HEK293 (cell line): ENCODE data around the gene SLC6A13.

ENCODE experiments used
- CTCF ChIA-PET: fragments of 350-600 bp; formaldehyde crosslinking; extraction: SDS; loops from one replicate; lab custom pipeline; 2021; ENCODE audit warnings: antibody characterized with exemption; lab: Yijun Ruan, JAX
- POLR2A ChIA-PET: fragments of 300-600 bp; formaldehyde crosslinking; extraction: SDS; loops from one replicate; lab custom pipeline; 2020; ENCODE audit warnings: antibody characterized with exemption, inconsistent platforms; lab: Yijun Ruan, JAX
- H3K27ac ChIP-seq: fragments of 200-500 bp; sonication (Bioruptor generic); 2 replicates; pipeline ENCODE4 v1.5.1; 2014; ENCODE audit warnings: low read depth, low read length, control low read depth, inconsistent platforms; ENCODE audit errors: extremely low read depth
- H3K36me3 ChIP-seq, 2 experiments: fragments of 200-500 bp in 1 of 2; sonication (Bioruptor generic) in 1 of 2; 1 replicate in 1 of 2; 2 replicates in 1 of 2; pipeline ENCODE4 v1.5.1; 2014 to 2017; ENCODE audit warnings: inconsistent platforms in 2 of 2, low read length in 2 of 2; ENCODE audit not compliant: control insufficient read depth in 2 of 2, insufficient read depth in 1 of 2
- H3K4me1 ChIP-seq: fragments of 200-500 bp; sonication (Bioruptor generic); 2 replicates; pipeline ENCODE4 v1.5.1; 2014; ENCODE audit warnings: mild to moderate bottlenecking, low read length, inconsistent platforms; ENCODE audit not compliant: control insufficient read depth, insufficient read depth
- H3K4me3 ChIP-seq: 2 replicates; pipeline ENCODE4 v1.5.1; 2011; ENCODE audit warnings: low read depth, mild to moderate bottlenecking, control low read depth, low read length, moderate library complexity
- H3K9me3 ChIP-seq: fragments of 200-500 bp; sonication (Bioruptor generic); 2 replicates; pipeline ENCODE4 v1.5.1; 2014; ENCODE audit warnings: low read depth, low read length, inconsistent platforms; ENCODE audit not compliant: control insufficient read depth, insufficient read depth
- BCL11A ChIP-seq: fragments of 450-650 bp; formaldehyde crosslinking; IDR thresholded peaks from 2 replicates; pipeline ENCODE4 v1.5.1; 2016; ENCODE audit warnings: low read depth, missing biosample characterization, missing genetic modification characterization
- BCL11B ChIP-seq: fragments of 450-650 bp; formaldehyde crosslinking; IDR thresholded peaks from 2 replicates; pipeline ENCODE4 v1.5.1; 2016; ENCODE audit warnings: low read depth, missing biosample characterization, missing genetic modification characterization
- EGR2 ChIP-seq: fragments of 450-650 bp; formaldehyde crosslinking; IDR thresholded peaks from 2 replicates; pipeline ENCODE4 v1.5.1; 2016; ENCODE audit warnings: low read depth, missing biosample characterization, missing genetic modification characterization
- GLIS1 ChIP-seq: fragments of 450-650 bp; formaldehyde crosslinking; IDR thresholded peaks from 2 replicates; pipeline ENCODE4 v1.5.1; 2016; ENCODE audit warnings: missing biosample characterization, missing genetic modification characterization
- GLIS2 ChIP-seq: fragments of 450-650 bp; formaldehyde crosslinking; IDR thresholded peaks from 2 replicates; pipeline ENCODE4 v1.5.1; 2016; ENCODE audit warnings: missing biosample characterization, missing genetic modification characterization
- KLF8 ChIP-seq: fragments of 450-650 bp; formaldehyde crosslinking; IDR thresholded peaks from 2 replicates; pipeline ENCODE4 v1.5.1; 2016; ENCODE audit warnings: missing biosample characterization, missing genetic modification characterization
- PRDM4 ChIP-seq: fragments of 450-650 bp; formaldehyde crosslinking; IDR thresholded peaks from 2 replicates; pipeline ENCODE4 v1.5.1; 2017; ENCODE audit warnings: missing biosample characterization, missing genetic modification characterization
- PRDM6 ChIP-seq: fragments of 450-650 bp; formaldehyde crosslinking; IDR thresholded peaks from 2 replicates; pipeline ENCODE4 v1.5.1; 2017; ENCODE audit warnings: missing biosample characterization, missing genetic modification characterization
- SP3 ChIP-seq: fragments of 450-650 bp; formaldehyde crosslinking; IDR thresholded peaks from 2 replicates; pipeline ENCODE4 v1.5.1; 2016; ENCODE audit warnings: missing biosample characterization, missing genetic modification characterization
- ZBTB48 ChIP-seq: fragments of 450-650 bp; formaldehyde crosslinking; IDR thresholded peaks from 2 replicates; pipeline ENCODE4 v1.5.1; 2016; ENCODE audit warnings: missing biosample characterization, missing genetic modification characterization
- ZFHX2 ChIP-seq: fragments of 450-650 bp; formaldehyde crosslinking; conservative IDR thresholded peaks from 2 replicates; pipeline ENCODE4 v1.5.1; 2016; ENCODE audit warnings: missing biosample characterization, missing genetic modification characterization
- ZFP3 ChIP-seq: fragments of 450-650 bp; formaldehyde crosslinking; IDR thresholded peaks from 2 replicates; pipeline ENCODE4 v1.5.1; 2016; ENCODE audit warnings: low read depth, missing biosample characterization, missing genetic modification characterization
- ZIC2 ChIP-seq: fragments of 450-650 bp; formaldehyde crosslinking; IDR thresholded peaks from 2 replicates; pipeline ENCODE4 v1.5.1; 2016; ENCODE audit warnings: missing biosample characterization, missing genetic modification characterization
- ZNF138 ChIP-seq: fragments of 450-650 bp; formaldehyde crosslinking; IDR thresholded peaks from 2 replicates; pipeline ENCODE4 v1.5.1; 2016; ENCODE audit warnings: missing biosample characterization, missing genetic modification characterization, borderline replicate concordance
- ZNF274 ChIP-seq, 2 experiments: fragments of 200-500 bp in 1 of 2; fragments of 450-650 bp in 1 of 2; sonication (Bioruptor generic) in 1 of 2; formaldehyde crosslinking in 1 of 2; IDR thresholded peaks; 2 replicates each; pipeline versions ENCODE4 v1.5.1 to v1.6.1; 2014 to 2016; ENCODE audit warnings: borderline replicate concordance in 1 of 2, inconsistent platforms in 1 of 2, low read length in 1 of 2, missing biosample characterization in 1 of 2, missing genetic modification characterization in 1 of 2
- ZNF335 ChIP-seq: fragments of 450-650 bp; formaldehyde crosslinking; conservative IDR thresholded peaks from 2 replicates; pipeline ENCODE4 v1.5.1; 2016; ENCODE audit warnings: missing biosample characterization, missing genetic modification characterization
- ZNF362 ChIP-seq: fragments of 450-650 bp; formaldehyde crosslinking; IDR thresholded peaks from 2 replicates; pipeline ENCODE4 v1.5.1; 2016; ENCODE audit warnings: missing biosample characterization, missing genetic modification characterization
- ZNF391 ChIP-seq: fragments of 450-650 bp; formaldehyde crosslinking; IDR thresholded peaks from 2 replicates; pipeline ENCODE4 v1.5.1; 2016; ENCODE audit warnings: low read depth, missing biosample characterization, missing genetic modification characterization, borderline replicate concordance
- ZNF426 ChIP-seq: fragments of 450-650 bp; formaldehyde crosslinking; IDR thresholded peaks from 2 replicates; pipeline ENCODE4 v1.5.1; 2017; ENCODE audit warnings: missing biosample characterization, missing genetic modification characterization, mild to moderate bottlenecking, inconsistent platforms, moderate library complexity
- ZNF561 ChIP-seq: fragments of 450-650 bp; IDR thresholded peaks from 2 replicates; pipeline ENCODE4 v1.5.1; 2018; ENCODE audit warnings: missing biosample characterization, missing genetic modification characterization, borderline replicate concordance
- ZNF585B ChIP-seq: fragments of 450-650 bp; formaldehyde crosslinking; IDR thresholded peaks from 2 replicates; pipeline ENCODE4 v1.5.1; 2016; ENCODE audit warnings: missing biosample characterization, missing genetic modification characterization
- ZNF596 ChIP-seq: fragments of 450-650 bp; IDR thresholded peaks from 2 replicates; pipeline ENCODE4 v1.5.0; 2018; ENCODE audit warnings: missing biosample characterization, mild to moderate bottlenecking, missing genetic modification characterization, moderate library complexity
- ZNF623 ChIP-seq: fragments of 450-650 bp; formaldehyde crosslinking; IDR thresholded peaks from 2 replicates; pipeline ENCODE4 v1.5.1; 2016; ENCODE audit warnings: missing biosample characterization, missing genetic modification characterization
- ZNF701 ChIP-seq: fragments of 450-650 bp; formaldehyde crosslinking; IDR thresholded peaks from 2 replicates; pipeline ENCODE4 v1.5.1; 2016; ENCODE audit warnings: missing biosample characterization, missing genetic modification characterization
- ZNF76 ChIP-seq: fragments of 450-650 bp; formaldehyde crosslinking; IDR thresholded peaks from 2 replicates; pipeline ENCODE4; 2016; ENCODE audit warnings: low read depth, missing biosample characterization, missing genetic modification characterization, borderline replicate concordance
- ZSCAN16 ChIP-seq: fragments of 450-650 bp; formaldehyde crosslinking; IDR thresholded peaks from 2 replicates; pipeline ENCODE4 v1.5.1; 2016; ENCODE audit warnings: missing biosample characterization, missing genetic modification characterization
- ZSCAN30 ChIP-seq: fragments of 450-650 bp; IDR thresholded peaks from 2 replicates; pipeline ENCODE4 v1.5.1; 2018; ENCODE audit warnings: missing biosample characterization, mild to moderate bottlenecking, missing genetic modification characterization, moderate library complexity

SLC6A13 gene

DNA sequence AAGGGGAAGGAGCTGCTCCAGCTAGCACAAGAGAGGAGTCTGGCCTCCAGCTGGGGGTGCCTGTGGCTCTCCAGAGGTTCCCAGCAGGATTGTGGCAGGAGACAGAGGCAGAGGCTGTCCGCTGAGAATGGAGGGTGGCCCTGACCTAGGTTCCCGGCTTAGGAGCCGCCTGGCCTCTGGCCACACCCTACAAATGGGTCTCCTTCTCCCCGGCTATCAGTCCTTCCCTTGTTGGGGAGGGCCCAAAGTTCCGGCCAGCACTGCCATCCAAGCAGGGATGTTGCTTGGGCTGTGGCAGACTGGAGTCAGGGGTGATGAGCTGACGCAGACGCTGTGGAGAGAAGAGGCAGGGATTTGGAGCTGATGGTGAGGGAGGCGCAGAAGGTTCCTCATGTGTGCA lies 71.8 kb downstream of the SLC6A13 start:
- ChIA-PET POLR2A (no interaction called here), CTCF (interaction anchor here (1.2 to 2.9 kb wide), 4 partner anchors 15 to 38 kb away, joined by 4 to 13 read pairs (median 5); no protein-coding TSS in a partner anchor)
- Histone ChIP-seq H3K36me3 (no peaks in the 10 kb centered on the region), H3K9me3 (no peaks in the 10 kb centered on the region), H3K4me1 (no peaks in the 10 kb centered on the region), H3K4me3 (no peak overlapping the region), H3K27ac (no peak overlapping the region)
- TF ChIP-seq PRDM6 (tag by site-specific recombination): no peak
- TF ChIP-seq ZIC2: peak; percentile 73

- ChIA-PET POLR2A (no interaction called here), CTCF (interaction anchor here (0.5 to 2.9 kb wide), 10 partner anchors 9 to 213 kb away, joined by 3 to 13 read pairs (median 4); no protein-coding TSS in a partner anchor)
- TF ChIP-seq ZNF138 (tag by site-specific recombination): no peak
- TF ChIP-seq ZNF274 (IDR thresholded peaks at IDR 0.05; ENCODE audit: low read length): no peak
- TF ChIP-seq ZNF274 (tag by site-specific recombination; IDR thresholded peaks at IDR 0.05; ENCODE audit: borderline replicate concordance): no peak
- TF ChIP-seq ZSCAN30 (tag by site-specific recombination): no peak
- no peak for TF ChIP-seq ZNF391
- peak; percentile 84 for TF ChIP-seq ZFHX2 (tag by site-specific recombination)
- TF ChIP-seq ZNF623 (tag by site-specific recombination): no peak
- no peak for TF ChIP-seq ZNF426 (tag by site-specific recombination)
- TF ChIP-seq EGR2 (tag by site-specific recombination): peak; percentile 85
- TF ChIP-seq ZNF76: no peak
- no peak for TF ChIP-seq KLF8 (tag by site-specific recombination)
- no peak for TF ChIP-seq ZNF561 (tag by site-specific recombination)
- no peak for TF ChIP-seq ZNF362
- no peak for TF ChIP-seq ZNF335 (tag by site-specific recombination)
- H3K4me3 ChIP-seq: no peak overlapping the region
- H3K4me1 ChIP-seq: no peaks in the 10 kb centered on the region
- no peak overlapping the region for H3K27ac ChIP-seq
- no peaks in the 10 kb centered on the region for H3K9me3 ChIP-seq
- H3K36me3 ChIP-seq: no peaks in the 10 kb centered on the region
Measured at GRCh38 chr12:189622-189962, 73.0 kb downstream of the SLC6A13 start.

- Histone ChIP-seq H3K36me3 (no peaks in the 10 kb centered on the region), H3K4me1 (no peaks in the 10 kb centered on the region), H3K4me3 (peak overlapping the region; percentile 32), H3K9me3 (no peaks in the 10 kb centered on the region), H3K27ac (no peak overlapping the region)
- CTCF ChIA-PET: interaction anchor here (0.5 to 2.9 kb wide), 15 partner anchors 10 to 1144 kb away, joined by 3 to 13 read pairs (median 4); no protein-coding TSS in a partner anchor
- POLR2A ChIA-PET: no interaction called here
- peak; percentile 41 for TF ChIP-seq ZNF596
- no peak for TF ChIP-seq ZFP3 (tag by site-specific recombination)
- TF ChIP-seq ZBTB48 (tag by site-specific recombination): peak; percentile 43; the same call in 1 of the 2 replicates
- no peak for TF ChIP-seq ZSCAN16 (tag by site-specific recombination)
- no peak for TF ChIP-seq KLF8 (tag by site-specific recombination)
- TF ChIP-seq ZFHX2 (tag by site-specific recombination): no peak
- no peak for TF ChIP-seq BCL11A (tag by site-specific recombination)
- TF ChIP-seq GLIS1: peak; percentile 28; the same call in 1 of the 2 replicates
- no peak for TF ChIP-seq PRDM4 (tag by site-specific recombination)
- no peak for TF ChIP-seq ZNF585B (tag by site-specific recombination)
- TF ChIP-seq BCL11B: no peak
- TF ChIP-seq SP3 (tag by site-specific recombination): no peak
- no peak for TF ChIP-seq ZNF701 (tag by site-specific recombination)
- peak; percentile 59; the same call in 1 of the 2 replicates for TF ChIP-seq GLIS2 (tag by site-specific recombination)
Measured at GRCh38 chr12:188910-189621, 73.6 kb downstream of the SLC6A13 start.
